Small intestine (tissue), 7 donors: Measurements from ENCODE around the gene CER1. TPM values are rescaled to one million over a fixed set of nuclear protein-coding genes. Genes with fewer than 3 reads are reported as not detected.

Experiments used
- DNase-seq, 2 donors: peaks; one replicate each; pipeline versions ENCODE4 v3.0.0 to v3.0.0-alpha.2; 2013
- FAIRE-seq: peaks from 2 replicates; lab custom pipeline; 2012; peaks lifted over from hg19 to GRCh38; lab: Jason Lieb, UNC
- H3K27ac ChIP-seq, 3 donors: one replicate each; pipeline ENCODE4 v1.5.1; 2013; ENCODE audit warnings: low read length in 2 of 3, mild to moderate bottlenecking in 2 of 3, control low read depth in 1 of 3, inconsistent platforms in 1 of 3, low read depth in 1 of 3, moderate library complexity in 1 of 3
- H3K27me3 ChIP-seq, 3 donors: one replicate each; pipeline ENCODE4 v1.6.1; 2013; ENCODE audit warnings: low read length in 3 of 3, inconsistent platforms in 1 of 3; ENCODE audit not compliant: control insufficient read depth in 3 of 3, insufficient read depth in 3 of 3
- H3K36me3 ChIP-seq, 3 donors: one replicate each; pipeline ENCODE4 v1.6.1; 2013; ENCODE audit warnings: low read length in 3 of 3, inconsistent platforms in 1 of 3, low read depth in 1 of 3, mild to moderate bottlenecking in 1 of 3, moderate library complexity in 1 of 3; ENCODE audit not compliant: control insufficient read depth in 3 of 3, insufficient read depth in 2 of 3
- H3K4me1 ChIP-seq, 3 donors: one replicate each; pipeline ENCODE4 v1.6.1; 2013; ENCODE audit warnings: low read length in 2 of 3, inconsistent platforms in 1 of 3, low read depth in 1 of 3, mild to moderate bottlenecking in 1 of 3, moderate library complexity in 1 of 3; ENCODE audit not compliant: control insufficient read depth in 3 of 3, insufficient read depth in 2 of 3
- H3K4me3 ChIP-seq, 3 donors: one replicate each; pipeline ENCODE4 v1.5.1; 2013; ENCODE audit warnings: low read length in 3 of 3, control low read depth in 1 of 3, inconsistent platforms in 1 of 3, low read depth in 1 of 3, mild to moderate bottlenecking in 1 of 3, moderate library complexity in 1 of 3
- H3K9me3 ChIP-seq, 2 donors: one replicate each; pipeline ENCODE4 v1.6.1; 2013; ENCODE audit warnings: low read depth in 1 of 2, low read length in 1 of 2; ENCODE audit not compliant: control insufficient read depth in 2 of 2, insufficient read depth in 1 of 2
- WGBS, 3 donors: extraction: QIAGEN DNeasy Blood & Tissue Kit; methylation state at CpG; one replicate each; pipeline ENCODE4 v1.1.7; 2013; 5-methylcytosine and 5-hydroxymethylcytosine counted together
- polyA plus RNA-seq, 4 donors: library from polyadenylated mRNA; stranded (reverse) in 3 of 4; unstranded in 1 of 4; fragments of 200-250 nt in 3 of 4; fragments of 120-200 nt in 1 of 4; gene quantifications; one replicate each; pipeline versions ENCODE4 v1.2.1 to v1.2.3, GENCODE V29; 2013
- donor health status: healthy with polysubstance abuse.
- donor health status: control.
- donor health status: control.
- donor health status: Bipolar disorder and iron deficiency.
- donor health status: healthy.

The CER1 gene
- polyA plus RNA-seq, 4 donors, result 0.04 TPM; not detected in 3

- peaks cover 0 to 1% (median 0%) of the 10 kb centered on the region in 3 donors for H3K4me1 ChIP-seq
- DNase-seq, result peak; percentile 48 to 54
- no peaks in the 10 kb centered on the region for H3K9me3 ChIP-seq
- peaks cover 0 to 2% (median 0%) of the 10 kb centered on the region in 3 donors for H3K27me3 ChIP-seq
- WGBS, 3 donors, result 28 to 63% (median 49%) methylated on average over 1 of the region's 1 CpG
- H3K36me3 ChIP-seq, result peaks cover 0 to 3% (median 1%) of the 10 kb centered on the region in 3 donors
- no peak overlapping the region for H3K4me3 ChIP-seq
- FAIRE-seq, result peak; percentile 51
- H3K27ac ChIP-seq, result no peak overlapping the region
Observed at GRCh38 chr9:14752871-14753270, 30.3 kb upstream of the CER1 start.

DNA sequence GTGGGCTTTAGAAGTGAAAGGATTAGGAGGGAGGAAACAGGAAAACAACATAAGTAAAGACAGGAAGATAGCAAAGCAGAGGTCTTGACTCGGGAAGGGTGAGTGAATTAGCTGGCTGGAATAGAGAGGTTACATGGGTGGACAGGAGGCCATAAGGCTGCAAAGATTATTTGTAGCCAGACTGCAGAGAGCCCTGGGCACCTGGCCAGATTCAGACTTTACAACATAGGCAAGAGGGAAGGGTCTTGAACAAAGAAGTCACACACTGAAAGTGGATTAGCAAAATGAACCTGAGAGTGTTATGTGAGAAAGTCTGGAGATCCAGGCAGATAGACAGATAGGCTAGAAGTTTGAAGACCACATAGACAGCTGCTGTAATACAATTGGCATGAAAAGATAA is 29.7 kb upstream of the CER1 start:
- Histone ChIP-seq H3K4me1 (peaks cover 0 to 1% (median 0%) of the 10 kb centered on the region in 3 donors), H3K27ac (no peak overlapping the region), H3K27me3 (peaks cover 0 to 2% (median 0%) of the 10 kb centered on the region in 3 donors), H3K9me3 (no peaks in the 10 kb centered on the region), H3K4me3 (no peak overlapping the region), H3K36me3 (peaks cover 0 to 3% (median 1%) of the 10 kb centered on the region in 3 donors)
- peak; percentile 2 to 28 for DNase-seq
- FAIRE-seq, result no peak
- WGBS, 3 donors, result 29 to 38% (median 36%) methylated on average over 1 of the region's 1 CpG

GRCh38 chr9:14750821-14751220 is 28.3 kb upstream of the CER1 start:
- FAIRE-seq, result no peak

DNA sequence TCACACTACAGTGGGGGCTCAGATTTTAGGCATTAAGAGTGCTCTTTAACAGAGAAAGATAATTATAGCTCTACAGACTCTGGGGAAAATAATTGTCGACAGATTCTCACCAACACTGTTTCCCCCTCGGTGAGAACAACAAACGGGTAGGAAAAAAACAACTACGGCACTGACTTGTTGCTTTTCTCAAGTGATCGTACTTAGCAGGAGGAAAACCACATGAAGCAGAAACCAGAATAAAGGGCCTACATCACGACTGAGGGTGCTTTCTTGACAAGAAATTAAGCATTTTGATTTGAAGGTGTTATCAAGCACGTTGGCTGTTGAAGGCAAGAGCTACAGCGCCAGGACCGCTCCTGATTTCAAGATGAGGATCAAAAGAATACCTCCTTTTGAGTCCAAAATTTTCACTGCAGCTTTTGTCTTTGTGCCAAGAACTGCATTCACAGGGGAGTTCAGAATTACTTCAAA is 27.2 kb upstream of the CER1 start:
- Histone ChIP-seq H3K36me3 (peaks cover 0 to 5% (median 3%) of the 10 kb centered on the region in 3 donors), H3K27me3 (peaks cover 0 to 2% (median 0%) of the 10 kb centered on the region in 3 donors), H3K27ac (no peak overlapping the region), H3K9me3 (no peaks in the 10 kb centered on the region), H3K4me1 (peaks cover 0 to 1% (median 0%) of the 10 kb centered on the region in 3 donors), H3K4me3 (no peak overlapping the region)
- DNase-seq (no peak), FAIRE-seq (no peak)
- WGBS, 3 donors, result 64 to 80% (median 78%) methylated on average over 9 of the region's 9 CpGs

More at GRCh38 chr9:14750821-14751220, 28.3 kb upstream of the CER1 start:
- Histone ChIP-seq H3K4me1 (peaks cover 0 to 1% (median 0%) of the 10 kb centered on the region in 3 donors), H3K27me3 (peaks cover 0 to 2% (median 0%) of the 10 kb centered on the region in 3 donors), H3K4me3 (no peak overlapping the region), H3K27ac (no peak overlapping the region), H3K9me3 (no peaks in the 10 kb centered on the region), H3K36me3 (peaks cover 0 to 3% (median 3%) of the 10 kb centered on the region in 3 donors)
- DNase-seq, result no peak

DNA sequence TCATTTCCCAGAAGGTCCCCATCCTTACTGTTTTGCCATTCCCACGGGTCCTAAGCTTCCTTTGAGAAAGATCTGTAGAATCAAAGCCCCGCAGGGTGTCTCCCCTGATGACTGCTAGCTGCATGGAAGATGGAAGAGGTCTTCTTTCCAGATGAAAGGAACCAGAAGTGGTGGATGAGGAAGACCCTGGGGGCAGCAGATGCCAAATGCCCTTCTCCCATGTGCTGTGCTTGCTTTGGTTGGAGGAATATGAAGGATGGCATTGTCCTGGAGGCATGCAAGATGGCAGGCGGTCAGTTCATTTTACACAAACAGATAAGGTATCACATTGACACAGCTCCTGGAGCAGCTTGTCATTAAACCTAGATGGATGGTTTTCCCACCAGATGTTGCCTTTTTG is 25.8 kb upstream of the CER1 start:
- 88 to 92% (median 89%) methylated on average over 3 of the region's 3 CpGs for WGBS, 3 donors
- H3K27ac ChIP-seq, result no peak overlapping the region
- no peaks in the 10 kb centered on the region for H3K9me3 ChIP-seq
- FAIRE-seq (no peak), DNase-seq (no peak)
- peaks cover 0 to 5% (median 3%) of the 10 kb centered on the region in 3 donors for H3K36me3 ChIP-seq
- H3K27me3 ChIP-seq, result peaks cover 0 to 2% (median 0%) of the 10 kb centered on the region in 3 donors
- no peak overlapping the region for H3K4me3 ChIP-seq
- H3K4me1 ChIP-seq, result peaks cover 0 to 1% (median 0%) of the 10 kb centered on the region in 3 donors

GRCh38 chr9:14747111-14747510 is 24.6 kb upstream of the CER1 start:
- DNase-seq, result no peak
- H3K9me3 ChIP-seq, result no peaks in the 10 kb centered on the region
- no peak overlapping the region for H3K4me3 ChIP-seq
- peaks cover 0 to 2% (median 0%) of the 10 kb centered on the region in 3 donors for H3K27me3 ChIP-seq
- no peaks in the 10 kb centered on the region for H3K4me1 ChIP-seq
- no peak for FAIRE-seq
- H3K27ac ChIP-seq, result no peak overlapping the region
- peaks cover 0 to 5% (median 3%) of the 10 kb centered on the region in 3 donors for H3K36me3 ChIP-seq

DNA sequence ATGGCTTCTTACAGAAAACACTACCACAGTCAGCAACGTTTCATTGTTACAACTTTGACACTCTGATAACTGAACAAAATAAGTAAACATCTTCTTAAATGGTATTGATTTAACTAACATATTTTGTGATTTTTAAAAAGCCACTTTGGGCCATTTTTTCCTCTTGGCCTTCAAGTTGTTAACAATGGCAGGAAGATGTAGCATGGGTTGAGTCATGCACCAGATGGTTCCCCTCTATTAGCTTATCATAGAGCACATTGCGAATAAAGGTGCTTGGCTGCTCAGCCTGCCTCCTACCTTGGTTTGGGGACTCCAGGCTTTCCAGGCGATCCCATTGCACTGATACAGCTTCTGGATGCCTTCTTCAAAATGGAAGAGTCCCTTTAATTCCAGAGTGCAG is 24.1 kb upstream of the CER1 start:
- no peak for FAIRE-seq
- 82 to 90% (median 83%) methylated on average over 3 of the region's 3 CpGs for WGBS, 3 donors
- DNase-seq, result no peak
- Histone ChIP-seq H3K27me3 (peaks cover 0 to 2% (median 0%) of the 10 kb centered on the region in 3 donors), H3K4me1 (no peaks in the 10 kb centered on the region), H3K36me3 (peaks cover 0 to 5% (median 3%) of the 10 kb centered on the region in 3 donors), H3K4me3 (no peak overlapping the region), H3K27ac (no peak overlapping the region), H3K9me3 (no peaks in the 10 kb centered on the region)

DNA sequence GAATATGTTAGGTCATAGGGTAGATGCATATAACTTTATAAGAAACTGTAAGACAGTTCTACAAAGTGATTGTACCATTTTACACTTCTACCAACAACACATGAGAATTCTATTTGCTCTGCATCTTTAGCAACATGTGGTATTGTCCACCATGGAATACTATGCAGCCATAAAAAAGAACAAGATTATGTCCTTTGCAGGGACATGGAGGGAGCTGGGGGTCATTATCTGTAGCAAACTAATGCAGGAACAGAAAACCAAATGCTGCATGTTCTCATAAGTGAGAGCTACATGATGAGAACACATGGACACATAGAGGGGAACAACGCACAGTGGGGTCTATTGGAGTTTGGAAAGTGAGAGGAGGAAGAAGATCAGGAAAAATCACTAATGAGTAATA is 22.2 kb upstream of the CER1 start:
- WGBS, 3 donors, result 100% methylated on average over 1 of the region's 1 CpG
- Histone ChIP-seq H3K36me3 (peaks cover 0 to 5% (median 3%) of the 10 kb centered on the region in 3 donors), H3K4me1 (no peaks in the 10 kb centered on the region), H3K27ac (no peak overlapping the region), H3K4me3 (no peak overlapping the region), H3K9me3 (no peaks in the 10 kb centered on the region), H3K27me3 (peaks cover 0 to 2% (median 0%) of the 10 kb centered on the region in 3 donors)
- FAIRE-seq, result no peak
- no peak for DNase-seq

- Histone ChIP-seq H3K4me3 (no peak overlapping the region), H3K9me3 (no peaks in the 10 kb centered on the region), H3K4me1 (no peaks in the 10 kb centered on the region), H3K27me3 (no peaks in the 10 kb centered on the region), H3K27ac (no peak overlapping the region), H3K36me3 (peaks cover 0 to 2% (median 2%) of the 10 kb centered on the region in 3 donors)
- FAIRE-seq (no peak), DNase-seq (no peak)
- WGBS, 3 donors, result 90 to 92% (median 91%) methylated on average over 3 of the region's 3 CpGs
Observed at GRCh38 chr9:14741369-14741768, 18.8 kb upstream of the CER1 start.
